ENCODE results near the gene PNPLA5.

- no peak for TF ChIP-seq EP300 (IDR thresholded peaks at IDR 0.05; ENCODE audit: low read length)
- TF ChIP-seq RBBP5 (IDR thresholded peaks at IDR 0.05; ENCODE audit: borderline replicate concordance, insufficient read depth, low read length, poor library complexity, severe bottlenecking): no peak
- no peak for TF ChIP-seq PTTG1 (tag; IDR thresholded peaks at IDR 0.05; ENCODE audit: low read depth)
- TF ChIP-seq GTF2B (IDR thresholded peaks at IDR 0.05; ENCODE audit: extremely low read depth, insufficient read length): no peak
These were observed 27.5 kb upstream of the PNPLA5 start for GRCh38 chr22:43919106-43919973.
